Endodermal cell (in vitro differentiated cells): ENCODE measurements around the gene SEC14L2. TPM values are rescaled to one million over a fixed set of nuclear protein-coding genes. Genes with fewer than 3 reads are reported as not detected.
A peak's percentile ranks its signal among the peaks of the same experiment; 100 is the strongest.
"Not testable (repeated sequence)": the region's sequence is repeated elsewhere in the genome, so short reads cannot be mapped to it uniquely, and the experiment has no call there.

Source experiments
- DNase-seq: peaks from one replicate; pipeline ENCODE4 v3.0.0-alpha.2; 2017
- H3K27ac ChIP-seq: 2 replicates; pipeline ENCODE4 v1.5.1; 2013; ENCODE audit warnings: mild to moderate bottlenecking, low read depth, low read length, moderate library complexity
- H3K27me3 ChIP-seq: 2 replicates; pipeline ENCODE4 v1.6.1; 2013; ENCODE audit warnings: mild to moderate bottlenecking, low read length, moderate library complexity; ENCODE audit not compliant: insufficient read depth, control insufficient read depth, poor library complexity, severe bottlenecking
- H3K36me3 ChIP-seq: 2 replicates; pipeline ENCODE4 v1.7.0; 2013; ENCODE audit warnings: mild to moderate bottlenecking, low read length, moderate library complexity; ENCODE audit not compliant: control insufficient read depth, insufficient read depth
- H3K4me1 ChIP-seq: one replicate; pipeline ENCODE4 v1.7.0; 2013; ENCODE audit warnings: low read length; ENCODE audit not compliant: control insufficient read depth, insufficient read depth
- H3K4me3 ChIP-seq: 2 replicates; pipeline ENCODE4 v1.5.1; 2013; ENCODE audit warnings: mild to moderate bottlenecking, low read length, moderate library complexity
- H3K9ac ChIP-seq: 2 replicates; pipeline ENCODE4 v1.6.1; 2013; ENCODE audit warnings: mild to moderate bottlenecking, low read length, moderate library complexity; ENCODE audit not compliant: poor library complexity, severe bottlenecking; ENCODE audit errors: extremely low read depth
- H3K9me3 ChIP-seq: 2 replicates; pipeline ENCODE4 v1.6.1; 2013; ENCODE audit warnings: mild to moderate bottlenecking, low read length, moderate library complexity; ENCODE audit not compliant: control insufficient read depth
- H3K27ac Mint-ChIP-seq: 2 replicates; pipeline ENCODE4 v1.8.0; 2020; ENCODE audit warnings: mixed read lengths
- H3K27me3 Mint-ChIP-seq: 2 replicates; pipeline ENCODE4 v1.8.0; 2021; ENCODE audit warnings: mild to moderate bottlenecking, mixed read lengths; ENCODE audit not compliant: insufficient read depth
- H3K36me3 Mint-ChIP-seq: 2 replicates; pipeline ENCODE4 v1.8.0; 2020; ENCODE audit warnings: low read depth, mixed read lengths
- H3K4me1 Mint-ChIP-seq: 2 replicates; pipeline ENCODE4 v1.8.0; 2020; ENCODE audit warnings: mixed read lengths
- H3K4me3 Mint-ChIP-seq: 2 replicates; pipeline ENCODE4 v1.8.0; 2020; ENCODE audit warnings: mild to moderate bottlenecking, moderate library complexity, mixed read lengths
- H3K9me3 Mint-ChIP-seq: 2 replicates; pipeline ENCODE4 v1.8.0; 2020; ENCODE audit warnings: mild to moderate bottlenecking, mixed read lengths
- CTCF ChIP-seq: fragments of 200-600 bp; sonication (generic); conservative IDR thresholded peaks from 2 replicates; pipeline ENCODE4 v1.5.0; 2021; ENCODE audit warnings: antibody characterized with exemption, mild to moderate bottlenecking
- WGBS, 2 experiments: methylation state at CpG; one replicate each; pipeline versions ENCODE4 v1.1.5 to v1.1.7; 2013; ENCODE audit warnings: missing lambda C conversion rate in 2 of 2, mixed read lengths in 1 of 2; ENCODE audit not compliant: insufficient coverage in 1 of 2, insufficient read length in 1 of 2; 5-methylcytosine and 5-hydroxymethylcytosine counted together
- total RNA-seq, 2 donors: library from RNA; stranded (reverse); fragmentation: NEBNext Ultra II Directional in 1 of 2; extraction: Animal tissue kit (Norgen Biotek cat#: 25700) in 1 of 2; gene quantifications; 2 replicates in 1 of 2; 3 replicates in 1 of 2; pipeline ENCODE4 v1.2.1, GENCODE V29; 2021

The SEC14L2 gene
- total RNA-seq, 2 donors from 2014 or later = 13.9 to 19.1 TPM

GRCh38 chr22:30459181-30460052, 62.6 kb downstream of the SEC14L2 start:
- 72 to 91% methylated on average over 3 to 4 of the region's 4 CpGs for WGBS, 2 experiments
- H3K9me3 Mint-ChIP-seq = no peaks in the 10 kb centered on the region

GRCh38 chr22:30460147-30460546, 63.3 kb downstream of the SEC14L2 start:
- Histone ChIP-seq H3K27ac (no peak overlapping the region), H3K27me3 (peaks cover 9% of the 10 kb centered on the region), H3K4me1 (no peaks in the 10 kb centered on the region), H3K36me3 (no peaks in the 10 kb centered on the region), H3K9me3 (no peaks in the 10 kb centered on the region), H3K4me3 (no peak overlapping the region), H3K9ac (no peak overlapping the region)
- Mint-ChIP-seq H3K9me3 (no peaks in the 10 kb centered on the region), H3K27me3 (peaks cover 13% of the 10 kb centered on the region), H3K27ac (no peak overlapping the region), H3K4me3 (no peak overlapping the region), H3K4me1 (no peaks in the 10 kb centered on the region), H3K36me3 (no peaks in the 10 kb centered on the region)
- 83 to 86% methylated on average over 1 to 4 of the region's 4 CpGs for WGBS, 2 experiments
- no peak for TF ChIP-seq CTCF
- no peak for DNase-seq

More at GRCh38 chr22:30459181-30460052, 62.6 kb downstream of the SEC14L2 start:
- Mint-ChIP-seq H3K27me3 (peaks cover 6% of the 10 kb centered on the region), H3K36me3 (no peaks in the 10 kb centered on the region), H3K4me1 (no peaks in the 10 kb centered on the region), H3K4me3 (no peak overlapping the region), H3K27ac (no peak overlapping the region)
- DNase-seq = peak; percentile 82
- no peak overlapping the region for H3K4me3 ChIP-seq
- no peaks in the 10 kb centered on the region for H3K4me1 ChIP-seq
- H3K9ac ChIP-seq = no peak overlapping the region
- no peaks in the 10 kb centered on the region for H3K9me3 ChIP-seq
- no peak overlapping the region for H3K27ac ChIP-seq
- peaks cover 1% of the 10 kb centered on the region for H3K27me3 ChIP-seq
- TF ChIP-seq CTCF = no peak
- no peaks in the 10 kb centered on the region for H3K36me3 ChIP-seq

GRCh38 chr22:30460555-30460954, 63.7 kb downstream of the SEC14L2 start:
- H3K27me3 ChIP-seq = peaks cover 12% of the 10 kb centered on the region
- H3K27me3 Mint-ChIP-seq = peaks cover 15% of the 10 kb centered on the region
- not testable (repeated sequence) for H3K9me3 ChIP-seq, H3K9me3 Mint-ChIP-seq, H3K4me3 ChIP-seq, H3K4me1 Mint-ChIP-seq, DNase-seq, H3K4me3 Mint-ChIP-seq, H3K9ac ChIP-seq, H3K36me3 ChIP-seq, H3K27ac ChIP-seq, H3K4me1 ChIP-seq, H3K27ac Mint-ChIP-seq, H3K36me3 Mint-ChIP-seq
- WGBS, 2 experiments = 86 to 94% methylated on average over 3 to 5 of the region's 6 CpGs
